HepG2 (cell line): ENCODE results near the gene TUBA4A. TPM values are rescaled to one million over a fixed set of nuclear protein-coding genes. Genes with fewer than 3 reads are reported as not detected.

Experiments
- ASH2L ChIP-seq: fragments of 300-600, 200-600 bp; sonication (generic); IDR thresholded peaks from 2 replicates; pipeline ENCODE4 v1.7.0; 2017; ENCODE audit warnings: low read depth, mild to moderate bottlenecking, moderate library complexity, mixed read lengths, low read length; ENCODE audit not compliant: insufficient read length
- GTF3A ChIP-seq: sonication (generic); formaldehyde crosslinking; conservative IDR thresholded peaks from 2 replicates; pipeline ENCODE4 v1.4.0; 2020; ENCODE audit warnings: mild to moderate bottlenecking, missing genetic modification reagents
- GZF1 ChIP-seq: sonication (generic); formaldehyde crosslinking; IDR thresholded peaks from 2 replicates; pipeline ENCODE4 v1.5.1; 2020; ENCODE audit warnings: mild to moderate bottlenecking, missing genetic modification reagents
- HNF1A ChIP-seq, 2 experiments: sonication (generic) in 1 of 2; formaldehyde crosslinking in 1 of 2; IDR thresholded peaks; 2 replicates each; pipeline versions ENCODE4 v1.4.0 to v1.6.1; 2016 to 2020; ENCODE audit warnings: borderline replicate concordance in 1 of 2, low read depth in 1 of 2, mild to moderate bottlenecking in 1 of 2, missing genetic modification reagents in 1 of 2
- KMT2B ChIP-seq: IDR thresholded peaks from 2 replicates; pipeline ENCODE4 v1.6.1; 2016; ENCODE audit warnings: missing genetic modification reagents, missing compliant biosample characterization
- MIER3 ChIP-seq: IDR thresholded peaks from 2 replicates; pipeline ENCODE4 v1.6.1; 2016; ENCODE audit warnings: missing compliant biosample characterization, borderline replicate concordance
- MTERF4 ChIP-seq: sonication (generic); formaldehyde crosslinking; IDR thresholded peaks from 2 replicates; pipeline ENCODE4 v1.8.0; 2023; ENCODE audit warnings: mild to moderate bottlenecking, missing genetic modification reagents
- NFYB ChIP-seq: sonication (generic); formaldehyde crosslinking; IDR thresholded peaks from 2 replicates; pipeline ENCODE4 v1.4.0; 2020; ENCODE audit warnings: missing genetic modification reagents
- PBX2 ChIP-seq: IDR thresholded peaks from 2 replicates; pipeline ENCODE4 v1.6.1; 2016; ENCODE audit warnings: control low read depth
- PHF20 ChIP-seq: sonication (generic); formaldehyde crosslinking; IDR thresholded peaks from 2 replicates; pipeline ENCODE4 v1.5.0; 2020; ENCODE audit warnings: mild to moderate bottlenecking, missing genetic modification reagents
- RBM22 ChIP-seq: fragments of 200-400 bp; formaldehyde crosslinking; optimal IDR thresholded peaks from 2 replicates; pipeline ENCODE3; 2017; ENCODE audit warnings: mild to moderate bottlenecking, low read length, moderate library complexity
- SIN3A ChIP-seq: IDR thresholded peaks from 2 replicates; pipeline ENCODE4 v1.6.1; 2011; ENCODE audit warnings: low read depth, mild to moderate bottlenecking, control low read depth, low read length, borderline replicate concordance
- TBX3 ChIP-seq: fragments of 450-650 bp; IDR thresholded peaks from 2 replicates; pipeline ENCODE4 v1.6.1; 2017; ENCODE audit warnings: antibody characterized with exemption, mild to moderate bottlenecking, inconsistent platforms, borderline replicate concordance
- ZBTB2 ChIP-seq: sonication (generic); formaldehyde crosslinking; IDR thresholded peaks from 2 replicates; pipeline ENCODE4 v1.8.0; 2022; ENCODE audit warnings: low read depth, missing genetic modification reagents
- ZFP36L1 ChIP-seq: sonication (generic); formaldehyde crosslinking; IDR thresholded peaks from 2 replicates; pipeline ENCODE4 v1.8.0; 2022; ENCODE audit warnings: mild to moderate bottlenecking, missing genetic modification reagents, moderate library complexity
- ZMAT5 ChIP-seq: sonication (generic); formaldehyde crosslinking; IDR thresholded peaks from 2 replicates; pipeline ENCODE4 v1.5.0; 2020; ENCODE audit warnings: mild to moderate bottlenecking, low read depth, missing genetic modification reagents, borderline replicate concordance
- ZNF34 ChIP-seq: sonication (generic); formaldehyde crosslinking; IDR thresholded peaks from 2 replicates; pipeline ENCODE4 v1.4.0; 2020; ENCODE audit warnings: mild to moderate bottlenecking, missing genetic modification reagents, borderline replicate concordance
- ZNF460 ChIP-seq: sonication (generic); formaldehyde crosslinking; IDR thresholded peaks from 2 replicates; pipeline ENCODE4 v1.5.1; 2020; ENCODE audit warnings: missing genetic modification reagents, mild to moderate bottlenecking, borderline replicate concordance
- ZNF674 ChIP-seq: sonication (generic); formaldehyde crosslinking; IDR thresholded peaks from 2 replicates; pipeline ENCODE4 v1.5.0; 2020; ENCODE audit warnings: low read depth, mild to moderate bottlenecking, missing genetic modification reagents
- ZSCAN30 ChIP-seq: sonication (generic); formaldehyde crosslinking; IDR thresholded peaks from 2 replicates; pipeline ENCODE4 v1.5.0; 2020; ENCODE audit warnings: mild to moderate bottlenecking, missing genetic modification reagents
- polyA plus RNA-seq, 8 experiments: library from polyadenylated mRNA; depleted of rRNA in 3 of 8; stranded (reverse) in 7 of 8; unstranded in 1 of 8; fragments of >200 nt; fragmentation: Illumina TruSeq in 4 of 8; extraction: Trizol in 4 of 8; gene quantifications; 2 replicates each; pipeline versions ENCODE4 v1.2.1 to v1.2.3, GENCODE V29; 2011 to 2016; ENCODE audit warnings: low read depth in 4 of 8, missing spikeins in 1 of 8, mixed read lengths in 1 of 8; ENCODE audit not compliant: insufficient read depth in 1 of 8
- total RNA-seq, 5 experiments: library from RNA; depleted of rRNA; stranded (reverse); fragments of >200 nt; fragmentation: Illumina TruSeq; extraction: Trizol; gene quantifications; 2 replicates each; pipeline ENCODE4 v1.2.3, GENCODE V29; 2016; ENCODE audit warnings: low read depth in 1 of 5

TUBA4A gene
- total and polyA plus RNA-seq, 2 of the 13 experiments (the other 11 are each of a cell fraction or from before 2014, with no cell fraction given): 1.3 to 12.7 TPM

- TF ChIP-seq HNF1A (IDR thresholded peaks at IDR 0.05; ENCODE audit: low read depth) (no peak; the same call in 1 of the 2 replicates), HNF1A (CRISPR knock-in tag; IDR thresholded peaks at IDR 0.05; ENCODE audit: borderline replicate concordance) (peak; percentile 15; the same call in 1 of the 2 replicates), NFYB (CRISPR knock-in tag) (peak; percentile 52), ZNF34 (no peak), ASH2L (peak; percentile 36), PHF20 (CRISPR knock-in tag) (no peak), ZBTB2 (CRISPR knock-in tag) (no peak), RBM22 (no peak), GTF3A (CRISPR knock-in tag) (0 out of 2 replicates have a peak, but pooled peaks have one; percentile 74), GZF1 (CRISPR knock-in tag) (no peak), ZNF460 (CRISPR knock-in tag) (no peak), ZMAT5 (CRISPR knock-in tag) (no peak), ZNF674 (CRISPR knock-in tag) (no peak), ZFP36L1 (no peak), ZSCAN30 (CRISPR knock-in tag) (no peak), SIN3A (peak; percentile 81; the same call in 1 of the 2 replicates), MIER3 (CRISPR knock-in tag) (no peak), KMT2B (CRISPR knock-in tag) (no peak), MTERF4 (no peak), TBX3 (no peak), PBX2 (CRISPR knock-in tag) (no peak)
Measured at GRCh38 chr2:219253753-219254589, at the start of gene TUBA4A (continued).
